ENCODE measurements around the gene ZFHX2.
"Not testable (repeated sequence)": the region's sequence is repeated elsewhere in the genome, so short reads cannot be mapped to it uniquely, and the experiment has no call there.

ZFHX2 gene

DNA sequence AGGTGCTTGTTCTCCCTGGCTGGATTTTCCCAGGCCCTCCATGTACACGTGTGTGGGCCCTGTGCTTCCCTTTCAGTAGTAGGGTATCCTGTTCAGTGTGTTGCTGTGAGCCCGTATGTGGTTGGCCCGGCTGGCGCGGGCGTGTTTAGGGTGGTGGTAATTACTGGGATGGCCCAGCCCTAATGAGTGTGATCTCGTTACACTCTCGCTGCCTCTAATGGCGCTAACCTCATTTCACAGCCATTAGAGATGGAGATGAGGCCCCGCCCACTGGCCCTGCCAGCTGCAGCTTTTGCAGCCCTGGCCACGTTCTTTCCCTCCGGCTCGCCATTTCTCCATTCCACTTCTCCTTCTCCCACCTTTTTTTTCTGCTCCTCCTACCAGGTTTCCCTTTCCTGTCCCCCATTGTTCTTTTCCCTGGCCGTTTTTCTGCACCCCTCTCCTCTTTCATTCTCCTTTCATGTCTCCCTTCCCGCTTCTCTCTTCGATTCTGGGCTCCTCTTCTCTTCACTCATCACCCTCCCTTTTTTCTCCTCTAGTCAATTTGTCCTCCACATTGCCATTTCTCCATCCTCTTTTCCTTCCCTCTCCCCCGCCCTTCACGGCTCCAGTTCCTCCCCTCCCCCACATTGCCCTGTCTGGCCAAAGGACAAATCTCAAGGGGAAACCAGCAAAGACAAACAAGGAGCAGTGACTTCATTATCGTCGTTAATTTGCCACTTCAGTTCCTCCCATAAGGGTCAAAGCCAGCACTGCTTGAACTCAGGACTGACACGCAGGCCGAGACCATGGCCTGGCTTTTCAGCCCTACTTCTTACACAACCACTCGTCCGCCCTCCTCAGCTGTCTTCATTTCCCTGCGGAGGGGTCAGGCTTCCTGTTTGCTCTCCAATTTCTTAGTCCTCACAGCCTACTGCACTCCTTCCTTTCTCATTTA, 6.8 kb downstream of the ZFHX2 start:
- in situ Hi-C loops (cut with MboI; ENCODE audit: low sequenced_read_pairs): no loop called here

DNA sequence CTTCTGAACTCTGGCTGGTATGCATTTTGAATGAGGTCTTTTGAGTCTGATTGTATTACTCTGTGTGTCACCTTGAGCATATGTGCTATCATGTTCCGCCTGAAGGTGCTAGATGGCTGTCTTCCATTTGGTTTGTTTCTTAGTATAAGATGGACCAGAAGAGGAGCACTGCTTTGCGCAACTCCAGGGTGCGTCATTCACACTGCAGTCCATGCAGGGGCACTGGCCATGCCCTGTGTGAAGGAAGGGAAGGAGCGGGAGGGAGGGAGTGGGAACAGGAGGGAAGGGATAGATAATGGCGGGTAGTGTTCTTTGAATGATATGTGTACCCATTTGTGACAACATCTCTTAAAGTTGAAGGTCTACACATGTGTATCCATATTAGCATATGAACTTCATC, 8.2 kb downstream of the ZFHX2 start:
- in situ Hi-C loops (cut with MboI; ENCODE audit: low sequenced_read_pairs): no loop called here

DNA sequence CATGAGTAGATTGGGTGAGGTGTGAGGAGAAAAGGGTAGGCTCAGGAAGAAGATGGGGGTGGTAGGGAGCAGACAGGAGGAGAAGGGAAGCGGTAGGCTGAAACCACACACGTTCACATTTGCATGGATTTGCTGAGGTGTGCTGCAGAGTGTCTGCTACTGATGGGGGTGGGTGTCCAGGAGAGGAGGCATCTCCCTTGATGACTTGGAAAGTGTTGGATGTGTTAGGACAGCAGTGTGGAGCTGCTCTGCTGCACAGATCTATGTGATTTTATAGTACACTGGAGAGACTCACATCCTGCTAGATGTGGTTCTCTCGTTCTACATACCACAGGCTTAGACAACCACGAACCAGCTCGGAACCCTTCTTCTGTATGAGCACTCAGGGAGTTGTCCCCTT, 9.3 kb downstream of the ZFHX2 start:
- in situ Hi-C loops (cut with MboI; ENCODE audit: low sequenced_read_pairs): no loop called here

DNA sequence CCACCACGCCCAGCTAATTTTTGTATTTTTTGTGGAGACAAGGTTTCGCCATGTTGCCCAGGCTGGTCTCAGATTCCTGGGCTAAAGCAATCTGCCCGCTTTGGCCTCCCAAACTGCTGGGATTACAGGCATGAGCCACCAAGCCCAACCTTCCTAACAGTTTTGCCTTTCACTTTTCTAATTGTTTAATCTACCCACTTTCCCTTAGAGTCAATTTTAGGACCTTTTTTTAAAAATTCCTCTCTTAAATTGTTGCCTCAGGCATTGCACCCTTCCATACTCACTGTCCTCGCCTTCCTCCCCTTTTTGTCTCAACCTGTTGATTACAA, 11.5 kb downstream of the ZFHX2 start:
- in situ Hi-C loops (cut with MboI; ENCODE audit: low sequenced_read_pairs): no loop called here

DNA sequence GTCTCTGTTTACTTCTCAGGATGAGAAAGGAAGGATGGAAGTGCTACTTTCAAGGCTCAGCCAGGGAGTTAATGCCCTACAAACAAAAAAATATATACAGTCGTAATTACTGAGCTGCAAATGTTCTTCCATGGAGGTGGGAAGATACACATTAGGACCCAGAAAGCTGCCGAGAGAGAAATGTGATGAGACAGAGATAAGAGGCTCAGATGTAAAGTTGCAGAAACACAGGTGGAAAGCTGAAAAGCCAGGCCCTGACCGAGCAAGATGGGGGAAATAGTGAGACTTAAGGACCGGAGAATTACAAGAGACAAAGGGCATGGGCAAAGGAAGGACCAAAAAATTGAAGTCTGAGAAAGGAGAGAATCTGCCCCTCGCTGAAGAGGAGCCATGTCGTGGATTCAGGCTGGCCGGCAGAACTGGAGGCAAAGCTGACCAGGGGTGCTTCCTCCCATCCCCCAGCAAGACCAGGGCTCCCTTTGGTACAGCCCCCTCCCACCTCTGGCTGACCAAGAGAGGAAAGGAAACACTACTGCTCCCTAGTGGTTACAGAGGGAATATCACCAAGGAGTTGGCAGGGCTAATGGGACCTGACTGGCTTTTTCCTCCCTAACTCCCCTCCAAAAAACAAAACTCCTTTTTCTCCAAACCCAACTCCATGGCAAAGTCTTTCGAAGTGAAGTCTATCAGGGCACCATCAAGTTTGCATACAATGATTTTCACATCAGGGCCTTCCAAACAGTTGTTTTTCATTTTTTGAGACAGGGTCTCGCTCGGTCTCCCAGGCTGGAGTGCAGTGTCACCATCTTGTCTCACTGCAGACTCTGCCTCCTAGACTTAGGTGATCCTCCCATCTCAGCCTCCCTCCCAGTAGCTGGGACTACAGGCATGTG, 12.1 kb downstream of the ZFHX2 start:
- in situ Hi-C loops (cut with MboI; ENCODE audit: low sequenced_read_pairs): no loop called here

DNA sequence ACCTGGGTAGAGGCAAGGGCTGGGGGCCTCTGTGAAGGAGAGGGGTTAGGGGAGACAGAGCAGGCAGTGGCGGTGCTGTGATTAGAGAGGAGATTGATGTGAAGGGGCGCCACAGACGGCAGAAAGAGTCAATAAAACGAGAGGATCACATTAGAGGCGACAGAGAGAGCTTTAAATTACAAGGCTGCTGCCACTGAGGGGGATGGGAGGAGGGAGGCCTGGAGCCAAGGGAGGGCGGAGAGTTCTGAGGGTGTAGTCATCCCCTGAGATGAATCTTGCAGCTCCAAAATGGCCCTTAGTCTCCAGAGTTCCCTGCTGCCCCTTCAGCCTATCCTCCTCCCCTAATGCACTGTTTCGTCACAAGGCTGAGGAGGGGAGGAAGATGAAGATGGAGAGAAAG, 12.8 kb downstream of the ZFHX2 start:
- in situ Hi-C loops (cut with MboI; ENCODE audit: low sequenced_read_pairs): no loop called here

DNA sequence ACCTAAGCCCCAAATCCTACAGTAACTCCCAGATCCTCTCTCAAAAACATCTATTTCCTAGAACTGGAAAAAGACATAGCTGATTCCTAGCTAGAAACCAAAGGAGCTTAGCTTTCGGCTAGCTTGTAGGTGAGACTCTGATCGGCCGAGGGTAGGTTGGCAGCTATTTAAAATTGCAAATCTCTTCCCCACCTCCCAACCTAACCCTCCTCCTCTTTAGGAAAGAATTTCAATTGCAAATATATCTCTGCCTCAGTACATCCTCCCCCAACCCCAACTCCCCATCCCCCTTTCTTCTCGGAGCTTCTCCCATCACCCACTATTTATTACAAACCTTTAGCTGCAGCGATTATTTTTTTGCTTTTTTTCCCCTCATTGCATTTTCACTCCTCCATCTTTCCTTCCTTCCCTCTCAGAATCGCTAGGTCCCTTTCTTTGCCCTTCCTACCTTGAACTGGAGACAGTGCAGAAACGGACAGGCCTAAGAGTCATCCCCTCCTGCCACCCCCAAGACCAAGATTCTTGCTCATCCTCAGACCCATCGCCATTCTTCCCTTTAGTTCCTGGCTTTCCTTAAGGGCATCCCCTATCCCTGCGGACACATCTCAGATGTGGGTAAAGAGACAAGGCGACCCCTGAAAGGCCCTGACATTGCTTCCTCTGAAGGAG, 13.4 kb downstream of the ZFHX2 start:
- in situ Hi-C loops (cut with MboI; ENCODE audit: low sequenced_read_pairs): no loop called here

DNA sequence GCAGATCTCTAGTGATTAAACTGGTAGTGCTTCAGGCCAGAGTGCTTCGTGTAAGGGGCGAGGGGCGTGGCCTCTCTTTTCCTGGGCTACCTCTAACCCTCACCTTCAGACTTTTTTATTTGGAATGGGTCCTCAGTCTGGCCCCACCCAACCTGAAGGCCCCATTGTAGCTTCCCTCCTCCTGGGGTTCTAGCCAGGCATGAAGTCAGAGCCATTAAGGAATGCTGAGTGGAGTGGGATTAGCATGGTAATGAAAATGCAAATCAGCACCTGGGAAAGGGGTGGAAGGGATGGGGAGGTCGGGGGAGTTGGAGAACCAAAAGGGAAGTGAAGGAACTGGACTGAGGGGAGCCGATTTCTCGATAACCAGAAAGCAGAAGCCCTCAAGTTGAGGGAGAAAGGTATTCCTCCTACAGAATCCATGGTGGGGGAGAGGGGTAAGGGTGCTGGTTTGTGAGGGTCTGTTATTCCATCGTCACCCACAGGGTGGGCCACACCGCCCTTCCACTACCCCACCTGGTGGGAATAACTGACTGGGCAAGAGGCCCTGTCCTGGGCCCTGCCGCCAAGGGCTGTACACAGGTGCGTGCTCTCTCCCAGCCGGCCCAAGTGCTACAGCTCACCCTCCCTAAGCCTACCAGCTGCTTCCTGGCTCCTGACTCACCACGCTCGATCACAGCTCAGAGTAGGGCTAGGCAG, 14.1 kb downstream of the ZFHX2 start:
- in situ Hi-C loops (cut with MboI; ENCODE audit: low sequenced_read_pairs): no loop called here

DNA sequence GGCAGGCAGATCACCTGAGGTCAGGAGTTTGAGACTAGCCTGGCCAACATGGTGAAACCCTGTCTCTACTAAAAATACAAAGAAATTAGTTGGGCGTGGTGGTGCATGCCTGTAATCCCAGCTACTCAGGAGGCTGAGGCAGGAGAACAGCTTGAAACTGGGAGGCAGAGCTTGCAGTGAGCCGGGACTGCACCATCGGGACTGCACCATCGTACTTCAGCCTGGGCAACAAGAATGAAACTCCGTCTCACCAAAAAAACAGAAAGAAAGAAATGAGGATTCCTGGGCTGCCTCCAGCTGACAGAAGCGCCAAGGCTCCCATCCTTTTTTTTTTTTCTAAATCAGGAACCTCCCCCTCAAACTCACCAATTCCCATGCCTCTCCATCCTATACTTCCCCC, 14.7 kb downstream of the ZFHX2 start:
- in situ Hi-C loops (cut with MboI; ENCODE audit: low sequenced_read_pairs): not testable (repeated sequence)

DNA sequence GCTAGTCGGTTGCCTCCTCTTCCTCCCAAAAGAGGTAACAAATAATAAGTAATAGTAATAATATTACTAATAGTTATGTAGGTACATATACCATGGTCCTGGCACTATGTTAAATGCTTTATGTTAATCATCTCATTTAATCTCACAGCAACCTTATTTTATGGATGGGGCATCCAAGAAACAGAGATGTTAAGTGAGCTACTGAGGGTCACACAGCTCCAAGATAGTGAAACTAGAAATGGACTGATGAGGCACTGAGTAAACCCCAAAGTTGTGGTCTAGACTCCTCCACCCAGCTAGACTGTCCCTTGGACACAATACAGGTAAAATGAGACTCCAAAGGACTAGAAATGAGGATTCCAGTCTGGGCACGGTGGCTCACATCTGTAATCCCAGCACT, 15.1 kb downstream of the ZFHX2 start:
- in situ Hi-C loops (cut with MboI; ENCODE audit: low sequenced_read_pairs): no loop called here

DNA sequence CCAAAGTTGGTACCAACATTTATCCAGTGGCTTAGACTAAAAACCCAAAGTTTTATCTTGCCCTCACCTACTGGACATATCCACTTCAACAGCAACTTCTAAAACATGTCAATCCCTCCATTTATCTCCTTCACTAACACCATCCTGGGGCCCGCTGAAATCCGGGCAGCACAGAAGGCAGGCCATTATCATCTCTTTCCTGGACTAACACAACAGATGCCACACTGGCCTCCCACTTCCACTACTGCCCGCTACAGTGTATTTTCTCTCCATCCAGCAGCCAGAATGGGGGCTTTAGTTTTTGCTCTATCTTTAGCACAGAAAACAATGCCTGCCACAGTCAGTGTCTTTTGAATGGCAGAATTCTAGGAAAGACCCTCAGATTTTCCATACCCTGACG, 15.6 kb downstream of the ZFHX2 start:
- in situ Hi-C loops (cut with MboI; ENCODE audit: low sequenced_read_pairs): no loop called here

DNA sequence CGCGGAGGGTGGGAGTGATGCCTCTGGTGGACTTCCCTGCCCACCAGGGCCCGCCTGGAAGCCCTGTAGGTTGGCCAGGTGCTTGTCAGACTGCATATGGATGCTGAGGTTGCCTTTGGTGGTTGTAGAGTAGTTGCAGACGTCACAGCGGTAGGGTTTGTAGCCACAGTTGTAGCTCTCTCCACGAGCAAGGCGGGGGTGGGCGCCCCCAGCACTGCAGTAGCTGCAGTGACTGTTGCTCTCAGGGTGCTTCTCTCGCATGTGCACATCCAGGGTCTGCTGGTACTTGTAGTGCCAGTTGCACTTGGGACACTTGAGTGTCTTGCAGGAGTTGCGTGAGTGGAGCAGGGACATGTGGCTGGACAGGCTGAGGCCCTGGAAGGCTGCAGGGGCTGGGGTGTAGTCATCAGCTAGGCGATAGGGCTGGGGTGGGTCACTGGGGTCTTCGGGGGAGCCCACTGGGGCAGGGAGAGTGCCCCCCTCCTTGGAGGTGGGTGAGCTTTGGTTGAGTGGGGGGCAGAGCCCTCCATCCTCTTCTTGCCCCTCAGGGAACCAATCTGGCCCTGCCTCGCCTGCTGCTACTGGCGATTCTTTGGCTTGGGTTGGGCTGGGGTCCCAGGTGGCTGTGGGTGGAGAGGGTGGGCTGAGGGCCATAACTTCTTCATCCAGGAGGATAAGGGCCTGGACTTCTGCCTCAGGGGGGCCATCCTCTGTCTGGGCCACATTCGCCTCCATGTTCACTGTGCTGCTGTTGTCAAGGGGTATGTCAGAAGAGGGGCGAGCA, 17.7 kb downstream of the ZFHX2 start:
- in situ Hi-C loops (cut with MboI; ENCODE audit: low sequenced_read_pairs): no loop called here

DNA sequence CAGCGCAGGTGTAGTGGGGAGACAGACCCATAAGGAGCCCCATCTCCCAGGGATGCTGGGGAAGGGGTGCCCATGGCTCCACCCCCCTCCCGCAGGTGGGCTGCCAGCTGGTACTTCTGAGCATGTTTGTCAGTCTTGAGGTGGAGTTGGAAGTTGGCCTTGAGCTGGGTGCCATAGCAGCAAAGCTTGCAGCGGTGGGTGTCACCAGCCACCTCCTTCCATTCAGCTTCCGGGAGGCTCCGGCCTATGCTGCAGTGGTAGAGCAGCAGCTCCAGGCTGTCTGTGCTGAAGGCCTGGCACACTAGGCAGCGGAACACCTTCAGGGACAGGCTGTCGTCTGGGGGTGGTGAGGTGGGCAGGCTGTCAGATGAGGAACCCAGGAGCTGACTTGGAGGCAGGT, 18.9 kb downstream of the ZFHX2 start:
- in situ Hi-C loops (cut with MboI; ENCODE audit: low sequenced_read_pairs): no loop called here

DNA sequence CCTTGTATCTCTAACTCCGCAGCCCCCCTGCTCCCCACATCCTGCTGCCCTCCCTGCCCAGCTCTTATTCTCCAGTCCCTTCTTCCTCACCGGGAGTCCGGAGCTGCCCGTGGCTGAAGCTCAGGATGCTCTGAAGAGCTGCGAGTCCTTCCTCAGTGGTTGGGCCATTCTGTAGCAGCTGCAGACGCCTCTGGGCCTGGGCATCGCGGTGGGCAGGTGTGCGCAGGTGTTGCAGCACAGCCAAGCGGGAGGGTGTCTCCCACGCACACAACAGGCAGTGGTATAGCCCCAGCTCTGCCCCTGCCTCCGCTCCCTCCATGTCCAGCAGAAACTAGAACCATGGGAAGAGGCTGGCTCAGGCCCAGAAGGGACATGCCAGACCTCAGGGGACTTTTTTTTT, 20.2 kb downstream of the ZFHX2 start:
- in situ Hi-C loops (cut with MboI; ENCODE audit: low sequenced_read_pairs): no loop called here

DNA sequence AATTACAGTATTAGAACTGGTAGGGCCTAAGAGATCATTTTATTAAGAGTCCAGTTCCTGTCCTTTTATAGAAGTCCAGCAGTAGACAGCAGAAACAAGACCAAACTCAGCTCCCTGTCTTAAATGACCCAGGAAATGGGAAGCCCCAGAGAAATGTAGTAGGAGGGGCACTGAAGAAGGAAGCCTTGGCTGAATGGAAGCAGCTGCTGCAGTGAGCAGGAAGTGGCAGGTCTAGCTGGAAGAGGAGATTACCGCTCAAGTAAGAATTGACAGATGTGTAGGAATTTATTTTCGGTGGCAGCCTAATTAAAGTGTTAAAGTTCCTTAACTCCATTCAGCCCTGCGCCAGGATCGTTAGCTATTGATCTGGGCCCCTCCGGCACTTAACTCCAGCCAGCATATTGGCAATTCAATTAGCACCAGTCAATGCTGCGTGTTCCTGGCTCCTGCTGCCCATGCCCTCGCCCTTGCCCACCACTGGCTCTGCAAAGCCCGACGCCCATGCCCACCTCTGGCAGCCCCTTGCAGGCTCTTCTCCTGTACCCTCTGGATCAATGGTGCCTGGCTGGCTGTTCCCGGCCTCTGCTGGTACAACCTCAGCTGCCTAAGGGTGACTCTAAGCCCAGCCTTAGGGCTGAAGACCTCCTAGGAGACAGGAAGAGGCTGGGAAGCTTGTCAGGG, 21.1 kb downstream of the ZFHX2 start:
- in situ Hi-C loops (cut with MboI; ENCODE audit: low sequenced_read_pairs): no loop called here

DNA sequence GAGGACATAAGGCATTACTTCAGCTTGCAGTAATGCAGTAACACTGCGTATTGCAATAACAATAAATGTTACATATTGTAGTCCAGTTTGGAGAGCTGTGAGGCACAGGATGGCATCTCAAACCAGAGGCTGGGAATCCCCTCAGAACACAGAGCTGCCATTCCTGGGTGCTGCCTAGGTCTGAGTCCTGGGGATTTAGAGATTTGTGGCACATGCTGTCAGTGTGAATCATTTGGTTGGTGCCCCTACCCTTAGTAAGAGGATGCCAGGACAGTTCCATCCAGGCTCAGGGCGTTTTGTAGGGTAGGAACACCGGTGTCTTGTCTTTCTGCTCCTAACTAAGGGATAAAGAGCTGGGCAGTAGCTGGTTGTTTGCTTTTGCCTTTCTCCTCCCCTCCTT, 22.5 kb downstream of the ZFHX2 start:
- in situ Hi-C loops (cut with MboI; ENCODE audit: low sequenced_read_pairs): no loop called here

DNA sequence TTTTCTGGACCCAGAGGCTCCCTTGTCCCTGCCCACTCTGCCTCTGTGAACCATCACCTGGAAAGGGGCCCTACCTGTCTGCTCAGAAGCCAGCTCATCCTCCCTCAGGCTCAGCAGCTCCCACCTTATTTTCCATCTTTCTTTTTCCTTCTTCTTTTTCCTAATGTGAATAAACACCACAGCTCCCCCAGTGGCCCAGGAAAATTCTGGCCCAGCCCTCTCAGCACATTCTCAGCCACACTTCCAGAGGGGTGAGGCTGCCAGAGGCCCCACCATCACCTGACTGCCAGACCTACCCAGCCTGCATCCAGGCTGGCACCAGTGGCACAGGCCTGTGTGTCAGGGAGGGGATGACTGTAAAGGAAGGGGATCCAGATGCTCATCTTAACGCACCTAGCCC, 23.0 kb downstream of the ZFHX2 start:
- in situ Hi-C loops (cut with MboI; ENCODE audit: low sequenced_read_pairs): no loop called here

DNA sequence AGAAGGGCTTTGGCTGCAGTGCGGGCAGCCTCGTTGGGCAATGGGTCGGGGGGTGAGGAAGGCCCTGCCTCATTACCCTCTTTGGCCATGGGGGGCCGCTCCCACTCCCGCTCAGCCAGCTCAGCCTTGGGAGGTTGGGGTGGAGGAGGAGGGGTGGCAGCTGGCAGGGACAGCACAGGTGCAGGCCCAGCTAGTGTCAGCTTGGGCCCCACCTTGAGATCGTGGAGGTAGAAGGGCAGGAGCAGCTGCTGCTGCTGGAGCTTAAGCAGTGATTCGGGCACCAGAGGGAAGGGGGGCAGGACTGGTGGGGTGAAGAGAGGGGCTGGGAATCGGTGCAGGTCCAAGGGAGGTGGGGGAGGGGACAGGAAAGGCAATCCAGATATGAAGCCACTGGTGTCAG, 26.0 kb downstream of the ZFHX2 start:
- in situ Hi-C loops (cut with MboI; ENCODE audit: low sequenced_read_pairs): no loop called here

DNA sequence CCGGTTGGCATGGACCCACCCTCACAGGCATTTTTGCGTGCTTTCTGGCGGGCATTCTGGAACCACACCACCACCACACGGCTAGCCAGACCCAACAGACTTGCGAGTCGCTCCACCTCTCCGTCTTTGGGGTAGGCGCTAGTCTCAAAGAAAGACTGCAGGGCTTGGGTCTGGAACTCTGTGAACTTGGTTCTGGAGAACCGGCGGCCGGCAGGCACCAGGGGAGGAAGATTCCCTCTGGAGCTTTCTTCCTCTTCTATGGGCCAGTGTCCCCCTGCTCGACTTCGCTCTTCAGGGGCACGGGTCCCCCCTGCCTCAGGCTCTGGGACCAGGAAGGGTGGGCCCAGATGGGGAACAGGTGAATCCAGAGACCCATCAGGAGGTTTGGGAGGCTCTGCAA, 26.6 kb downstream of the ZFHX2 start:
- in situ Hi-C loops (cut with MboI; ENCODE audit: low sequenced_read_pairs): no loop called here
